HepG2 (cell line): Measurements from ENCODE around the gene VAPA. TPM values are rescaled to one million over a fixed set of nuclear protein-coding genes. Genes with fewer than 3 reads are reported as not detected.

Experiments used
- ATAC-seq: fragments of 200-7000 bp; cut with Tn5 transposase; 3 replicates; pipeline ENCODE4 v1.9.1; 2020; ENCODE audit warnings: mild to moderate bottlenecking, moderate library complexity
- BruUV-seq: library from RNA; stranded (reverse); fragments of 400-500 nt; replicated peaks from 2 replicates; lab custom pipeline; 2021; lab: Mats Ljungman, UMichigan
- CTCF ChIA-PET: fragments of 300-600 bp; formaldehyde crosslinking; extraction: SDS; loops from one replicate; lab custom pipeline; 2021; ENCODE audit warnings: low total read pairs, inconsistent platforms, low intra/inter-chr PET ratio; lab: Yijun Ruan, JAX
- POLR2A ChIA-PET: fragments of 350-600 bp; sonication (Branson Sonifier 250); formaldehyde crosslinking; loops from one replicate; lab custom pipeline; 2020; ENCODE audit warnings: antibody characterized with exemption, inconsistent platforms; lab: Yijun Ruan, JAX
- DNase-seq: peaks from one replicate; pipeline ENCODE4 v3.0.0-alpha.2; 2015; ENCODE audit warnings: low spot score
- FAIRE-seq: peaks from 3 replicates; lab custom pipeline; 2011; peaks lifted over from hg19 to GRCh38; lab: Jason Lieb, UNC
- H2AFZ ChIP-seq: one replicate; pipeline ENCODE4 v1.6.1; 2011; ENCODE audit warnings: low read length, inconsistent platforms
- H3K27ac ChIP-seq: fragments of 300-600 bp; 3 replicates; pipeline ENCODE4 v1.8.0; 2011; ENCODE audit warnings: mixed run types, mild to moderate bottlenecking, mixed read lengths, low read length, inconsistent platforms; ENCODE audit not compliant: insufficient read depth; ENCODE audit errors: extremely low read length
- H3K27me3 ChIP-seq, 2 experiments: fragments of 200-600 bp in 1 of 2; 2 replicates in 1 of 2; 3 replicates in 1 of 2; pipeline versions ENCODE4 v1.6.0 to v1.8.0; 2011; ENCODE audit warnings: low read length in 2 of 2, mild to moderate bottlenecking in 2 of 2, moderate library complexity in 2 of 2, inconsistent platforms in 1 of 2; ENCODE audit not compliant: insufficient read depth in 2 of 2, control insufficient read depth in 1 of 2
- H3K36me3 ChIP-seq, 2 experiments: fragments of 200-600 bp in 1 of 2; replicated peaks in 1 of 2; 2 replicates in 1 of 2; 3 replicates in 1 of 2; pipeline versions ENCODE4 v1.5.1 to v1.8.0; 2011; ENCODE audit warnings: low read length in 2 of 2, inconsistent platforms in 1 of 2; ENCODE audit not compliant: insufficient read depth in 2 of 2, control insufficient read depth in 1 of 2
- H3K4me1 ChIP-seq: 2 replicates; pipeline ENCODE4 v1.5.1; 2012; ENCODE audit warnings: low read length, inconsistent platforms; ENCODE audit not compliant: insufficient read depth
- H3K4me2 ChIP-seq: 2 replicates; pipeline ENCODE4 v1.6.0; 2011; ENCODE audit warnings: low read depth, low read length, inconsistent platforms
- H3K4me3 ChIP-seq, 3 experiments: fragments of 200-600 bp in 1 of 3; sonication (generic), shearing (Covaris generic) in 1 of 3; replicated peaks in 1 of 3; 2 replicates each; pipeline ENCODE4 v1.5.1; 2011 to 2016; ENCODE audit warnings: low read length in 3 of 3, inconsistent platforms in 2 of 3, low read depth in 2 of 3, mild to moderate bottlenecking in 2 of 3, control low read depth in 1 of 3, mixed read lengths in 1 of 3; ENCODE audit not compliant: insufficient read depth in 1 of 3
- H3K79me2 ChIP-seq: one replicate; pipeline ENCODE4 v1.6.1; 2011; ENCODE audit warnings: low read length, inconsistent platforms; ENCODE audit not compliant: insufficient read depth
- H3K9ac ChIP-seq: 2 replicates; pipeline ENCODE4 v1.6.0; 2011; ENCODE audit warnings: mild to moderate bottlenecking, low read depth, low read length, inconsistent platforms; ENCODE audit not compliant: insufficient read depth
- H3K9me3 ChIP-seq: 2 replicates; pipeline ENCODE4 v1.5.1; 2012; ENCODE audit warnings: mild to moderate bottlenecking, low read length
- H4K20me1 ChIP-seq: 2 replicates; pipeline ENCODE4 v1.6.0; 2011; ENCODE audit warnings: inconsistent platforms, mild to moderate bottlenecking, low read length, moderate library complexity; ENCODE audit not compliant: insufficient read depth
- BRD4 ChIP-seq: sonication (generic); formaldehyde crosslinking; IDR thresholded peaks from 2 replicates; pipeline ENCODE4 v1.4.0; 2020; ENCODE audit warnings: missing genetic modification reagents
- KDM5A ChIP-seq: fragments of 200-600 bp; sonication (generic); IDR thresholded peaks from 2 replicates; pipeline ENCODE4 v1.7.0; 2018; ENCODE audit warnings: antibody characterized with exemption, mild to moderate bottlenecking, low read length, borderline replicate concordance
- MIXL1 ChIP-seq: IDR thresholded peaks from 2 replicates; pipeline ENCODE4 v1.6.1; 2016
- RARA ChIP-seq: IDR thresholded peaks from 2 replicates; pipeline ENCODE4 v1.6.1; 2016; ENCODE audit warnings: missing genetic modification reagents, missing compliant biosample characterization
- SNAPC4 ChIP-seq: sonication (generic); formaldehyde crosslinking; IDR thresholded peaks from 2 replicates; pipeline ENCODE4 v1.4.0; 2020; ENCODE audit warnings: mild to moderate bottlenecking, missing genetic modification reagents
- ZBTB14 ChIP-seq: sonication (generic); formaldehyde crosslinking; IDR thresholded peaks from 2 replicates; pipeline ENCODE4 v1.4.0; 2020; ENCODE audit warnings: missing genetic modification reagents
- ZBTB25 ChIP-seq: IDR thresholded peaks from 2 replicates; pipeline ENCODE4 v1.6.1; 2018; ENCODE audit warnings: missing genetic modification reagents
- ZNF720 ChIP-seq: sonication (generic); formaldehyde crosslinking; IDR thresholded peaks from 2 replicates; pipeline ENCODE4 v1.4.0; 2020; ENCODE audit warnings: missing genetic modification reagents
- WGBS: methylation state at CpG from one replicate; pipeline ENCODE4 v1.1.6; 2017; ENCODE audit warnings: low lambda C conversion rate; 5-methylcytosine and 5-hydroxymethylcytosine counted together
- in situ Hi-C: cut with HindIII; loops from 2 replicates; pipeline ENCODE4 v1.10.0; 2017; ENCODE audit warnings: low pct_unique_long_range_greater_than_20kb; ENCODE audit not compliant: extremely low pct_ligation_motif_present
- intact Hi-C: fragments of 100-400 bp; cut with micrococcal nuclease; formaldehyde crosslinking; loops from one replicate; pipeline ENCODE4 v1.10.0; 2022; ENCODE audit not compliant: unreplicated experiment
- polyA plus RNA-seq, 8 experiments: library from polyadenylated mRNA; depleted of rRNA in 3 of 8; stranded (reverse) in 7 of 8; unstranded in 1 of 8; fragments of >200 nt; fragmentation: Illumina TruSeq in 4 of 8; extraction: Trizol in 4 of 8; gene quantifications; 2 replicates each; pipeline versions ENCODE4 v1.2.1 to v1.2.3, GENCODE V29; 2011 to 2016; ENCODE audit warnings: low read depth in 4 of 8, missing spikeins in 1 of 8, mixed read lengths in 1 of 8; ENCODE audit not compliant: insufficient read depth in 1 of 8
- total RNA-seq, 5 experiments: library from RNA; depleted of rRNA; stranded (reverse); fragments of >200 nt; fragmentation: Illumina TruSeq; extraction: Trizol; gene quantifications; 2 replicates each; pipeline ENCODE4 v1.2.3, GENCODE V29; 2016; ENCODE audit warnings: low read depth in 1 of 5
- TF ChIP-seq, protein P1 (sequence below): sonication (generic); formaldehyde crosslinking; conservative IDR thresholded peaks from 2 replicates; pipeline ENCODE4 v1.8.0; 2022; ENCODE audit warnings: mild to moderate bottlenecking, moderate library complexity, missing genetic modification reagents

VAPA gene
- total and polyA plus RNA-seq, 2 of the 13 experiments (the other 11 are each of a cell fraction or from before 2014, with no cell fraction given), result 167 to 294 TPM

GRCh38 chr18:9874728-9875127, 39.1 kb upstream of the VAPA start:
- ChIA-PET POLR2A (no interaction called here), CTCF (no interaction called here)
- H4K20me1 ChIP-seq, result no peaks in the 10 kb centered on the region
- in situ Hi-C loops (no loop called here), intact Hi-C loops (no loop called here)
- H3K27me3 ChIP-seq, result no peaks in the 10 kb centered on the region; a peak in 1 of 5 replicates
- BruUV-seq, result no TSS peak
- H3K4me2 ChIP-seq, result no peak overlapping the region
- no peak for DNase-seq
- ATAC-seq, result no peak
- no peak for TF ChIP-seq ZBTB14 (CRISPR knock-in tag)
- TF ChIP-seq ZNF720, result no peak
- no peak for TF ChIP-seq MIXL1
- no peak for TF ChIP-seq BRD4 (CRISPR knock-in tag)
- TF ChIP-seq, protein P1, sequence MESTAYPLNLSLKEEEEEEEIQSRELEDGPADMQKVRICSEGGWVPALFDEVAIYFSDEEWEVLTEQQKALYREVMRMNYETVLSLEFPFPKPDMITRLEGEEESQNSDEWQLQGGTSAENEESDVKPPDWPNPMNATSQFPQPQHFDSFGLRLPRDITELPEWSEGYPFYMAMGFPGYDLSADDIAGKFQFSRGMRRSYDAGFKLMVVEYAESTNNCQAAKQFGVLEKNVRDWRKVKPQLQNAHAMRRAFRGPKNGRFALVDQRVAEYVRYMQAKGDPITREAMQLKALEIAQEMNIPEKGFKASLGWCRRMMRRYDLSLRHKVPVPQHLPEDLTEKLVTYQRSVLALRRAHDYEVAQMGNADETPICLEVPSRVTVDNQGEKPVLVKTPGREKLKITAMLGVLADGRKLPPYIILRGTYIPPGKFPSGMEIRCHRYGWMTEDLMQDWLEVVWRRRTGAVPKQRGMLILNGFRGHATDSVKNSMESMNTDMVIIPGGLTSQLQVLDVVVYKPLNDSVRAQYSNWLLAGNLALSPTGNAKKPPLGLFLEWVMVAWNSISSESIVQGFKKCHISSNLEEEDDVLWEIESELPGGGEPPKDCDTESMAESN (CRISPR knock-in tag), result no peak
- no peak for TF ChIP-seq KDM5A
- TF ChIP-seq RARA (CRISPR knock-in tag), result no peak
- no peak for TF ChIP-seq SNAPC4 (CRISPR knock-in tag)
- TF ChIP-seq ZBTB25 (CRISPR knock-in tag), result no peak
- no peak for FAIRE-seq
- H2AFZ ChIP-seq, result no peak overlapping the region
- no peak overlapping the region for H3K9ac ChIP-seq
- H3K36me3 ChIP-seq, result no peaks in the 10 kb centered on the region
- no peaks in the 10 kb centered on the region for H3K79me2 ChIP-seq
- H3K4me3 ChIP-seq, result no peak overlapping the region
- peaks cover 31% of the 10 kb centered on the region for H3K4me1 ChIP-seq
- H3K9me3 ChIP-seq, result no peaks in the 10 kb centered on the region
- H3K27ac ChIP-seq, result no peak overlapping the region
- 97% methylated on average over 1 of the region's 1 CpG for WGBS
